ENCODE results near the gene FILIP1L. TPM values are rescaled to one million over a fixed set of nuclear protein-coding genes. Genes with fewer than 3 reads are reported as not detected.

The FILIP1L gene
- total RNA-seq, 1 experiment from 2014 or later: 0.07 TPM

DNA sequence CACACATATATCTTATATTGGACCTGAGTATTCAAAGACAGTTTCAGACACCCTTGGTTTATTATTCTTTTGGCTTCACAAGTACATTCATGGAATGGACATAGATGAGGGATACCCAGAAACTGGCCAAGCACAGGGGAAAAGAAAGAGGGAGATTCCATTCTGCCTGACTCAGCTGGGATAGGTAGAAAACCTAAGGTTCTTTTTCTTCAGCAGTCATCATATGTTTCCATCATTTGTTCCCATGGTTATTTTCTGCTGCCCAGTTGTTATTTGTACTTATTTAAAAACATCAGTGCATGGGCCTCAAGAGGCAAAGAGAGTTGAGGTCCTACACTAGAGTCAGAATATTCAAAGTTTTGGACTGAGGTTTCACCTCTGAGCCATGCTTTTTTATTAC, 91.8 kb downstream of the FILIP1L start:
- Histone ChIP-seq H3T11ph (ENCODE audit: low read length) (no peak overlapping the region), H2BK12ac (ENCODE audit: insufficient read length, low read depth, low read length) (no peak overlapping the region), H3K4me1 (ENCODE audit: insufficient read depth, low read length) (no peaks in the 10 kb centered on the region), H3K14ac (ENCODE audit: insufficient read depth, low read length) (no peak overlapping the region), H3K79me2 (ENCODE audit: insufficient read depth, low read length) (no peaks in the 10 kb centered on the region), H2BK15ac (ENCODE audit: low read depth, low read length) (no peak overlapping the region), H3K9me3 (ENCODE audit: control insufficient read depth, low read depth, low read length) (no peaks in the 10 kb centered on the region), H3K27me3 (ENCODE audit: insufficient read depth, low read length) (no peaks in the 10 kb centered on the region), H2BK20ac (ENCODE audit: low read depth, low read length, poor library complexity, severe bottlenecking) (no peak overlapping the region), H2BK120ac (ENCODE audit: low read depth, low read length, poor library complexity, severe bottlenecking) (no peak overlapping the region), H3K23me2 (ENCODE audit: insufficient read length, low read depth, low read length, poor library complexity, severe bottlenecking) (no peaks in the 10 kb centered on the region), H2AFZ (ENCODE audit: low read length) (no peak overlapping the region), H3K4ac (ENCODE audit: low read depth, low read length) (no peak overlapping the region), H2AK5ac (ENCODE audit: insufficient read length, low read length) (no peak overlapping the region), H4K20me1 (ENCODE audit: control insufficient read depth, insufficient read depth, insufficient read length) (no peaks in the 10 kb centered on the region), H4K91ac (ENCODE audit: insufficient read length, low read depth, low read length) (no peak overlapping the region), H2BK5ac (ENCODE audit: insufficient read length, low read length) (no peak overlapping the region), H3K27ac (ENCODE audit: insufficient read length, low read depth, low read length) (no peak overlapping the region), H3K4me2 (ENCODE audit: insufficient read depth, insufficient read length, low read length) (no peak overlapping the region), H4K8ac (replicated peaks; ENCODE audit: insufficient read length, low read depth, low read length) (no peak overlapping the region), H3K18ac (ENCODE audit: insufficient read length, low read depth, low read length) (no peak overlapping the region), H3K9ac (ENCODE audit: extremely low read depth, insufficient read length, low read length) (no peak overlapping the region), H3K79me1 (ENCODE audit: insufficient read depth, low read depth, low read length, poor library complexity, severe bottlenecking) (no peaks in the 10 kb centered on the region), H3K23ac (ENCODE audit: insufficient read length, low read depth, low read length) (no peak overlapping the region), H3K56ac (ENCODE audit: insufficient read length, low read depth, low read length) (no peak overlapping the region), H4K5ac (ENCODE audit: insufficient read length, low read depth, low read length) (no peak overlapping the region)
- no peak overlapping the region for H3K4me3 Mint-ChIP-seq
- no peaks in the 10 kb centered on the region for H3K9me3 Mint-ChIP-seq
- H3K4me1 Mint-ChIP-seq: 0 out of 4 replicates have a peak, but pooled peaks cover 0 to 2% of the 10 kb centered on the region in 2 experiments
- no peak overlapping the region for H3K27ac Mint-ChIP-seq
- H3K27me3 Mint-ChIP-seq (ENCODE audit: low read depth): no peaks in the 10 kb centered on the region
- no peak for DNase-seq
- TF ChIP-seq, protein P1, sequence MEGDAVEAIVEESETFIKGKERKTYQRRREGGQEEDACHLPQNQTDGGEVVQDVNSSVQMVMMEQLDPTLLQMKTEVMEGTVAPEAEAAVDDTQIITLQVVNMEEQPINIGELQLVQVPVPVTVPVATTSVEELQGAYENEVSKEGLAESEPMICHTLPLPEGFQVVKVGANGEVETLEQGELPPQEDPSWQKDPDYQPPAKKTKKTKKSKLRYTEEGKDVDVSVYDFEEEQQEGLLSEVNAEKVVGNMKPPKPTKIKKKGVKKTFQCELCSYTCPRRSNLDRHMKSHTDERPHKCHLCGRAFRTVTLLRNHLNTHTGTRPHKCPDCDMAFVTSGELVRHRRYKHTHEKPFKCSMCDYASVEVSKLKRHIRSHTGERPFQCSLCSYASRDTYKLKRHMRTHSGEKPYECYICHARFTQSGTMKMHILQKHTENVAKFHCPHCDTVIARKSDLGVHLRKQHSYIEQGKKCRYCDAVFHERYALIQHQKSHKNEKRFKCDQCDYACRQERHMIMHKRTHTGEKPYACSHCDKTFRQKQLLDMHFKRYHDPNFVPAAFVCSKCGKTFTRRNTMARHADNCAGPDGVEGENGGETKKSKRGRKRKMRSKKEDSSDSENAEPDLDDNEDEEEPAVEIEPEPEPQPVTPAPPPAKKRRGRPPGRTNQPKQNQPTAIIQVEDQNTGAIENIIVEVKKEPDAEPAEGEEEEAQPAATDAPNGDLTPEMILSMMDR (conservative IDR thresholded peaks at IDR 0.05): no peak
- H3K36me3 Mint-ChIP-seq (ENCODE audit: insufficient read depth in 1 of 3, low read depth in 3 of 3): no peaks in the 10 kb centered on the region
